OCI-LY3 (cell line): ENCODE results near the gene C1QTNF12.

Experiments
- H2AFZ ChIP-seq: fragments of 200-600, 300-600 bp; shearing (Covaris generic); 2 replicates; pipeline ENCODE4 v1.6.0; 2014; ENCODE audit warnings: antibody characterized with exemption, low read depth, low read length
- H3K27ac ChIP-seq: fragments of 200-600, 300-600 bp; sonication (generic); 2 replicates; pipeline ENCODE4 v1.5.1; 2014; ENCODE audit warnings: mild to moderate bottlenecking, low read length, moderate library complexity, mixed read lengths
- H3K27me3 ChIP-seq: fragments of 200-600, 300-600 bp; sonication (generic); 2 replicates; pipeline ENCODE4 v1.6.1; 2014; ENCODE audit warnings: low read depth, low read length, mixed read lengths
- H3K36me3 ChIP-seq: fragments of 200-600, 300-600 bp; sonication (generic); replicated peaks from 2 replicates; pipeline ENCODE3; 2014; ENCODE audit warnings: low read depth, low read length, mixed read lengths
- H3K4me1 ChIP-seq: fragments of 300-600, 200-600 bp; sonication (generic); 2 replicates; pipeline ENCODE4 v1.6.1; 2014; ENCODE audit warnings: low read length, mixed read lengths
- H3K4me2 ChIP-seq: fragments of 200-600, 300-600 bp; sonication (generic); 2 replicates; pipeline ENCODE4 v1.6.1; 2014; ENCODE audit warnings: low read length, mixed read lengths
- H3K4me3 ChIP-seq: fragments of 300-600, 200-600 bp; sonication (generic); 2 replicates; pipeline ENCODE4 v1.5.1; 2014; ENCODE audit warnings: antibody characterized with exemption, mild to moderate bottlenecking, low read length, moderate library complexity
- H3K79me2 ChIP-seq: fragments of 300-600, 200-600 bp; shearing (Covaris generic); 2 replicates; pipeline ENCODE4 v1.6.1; 2014; ENCODE audit warnings: mild to moderate bottlenecking, low read length, mixed read lengths
- H3K9ac ChIP-seq: fragments of 300-600, 200-600 bp; shearing (Covaris generic); 2 replicates; pipeline ENCODE4 v1.6.0; 2014; ENCODE audit warnings: mild to moderate bottlenecking, low read length, moderate library complexity
- H3K9me3 ChIP-seq: fragments of 200-600, 300-600 bp; shearing (Covaris generic); 2 replicates; pipeline ENCODE4 v1.6.1; 2014; ENCODE audit warnings: low read length, mixed read lengths; ENCODE audit not compliant: insufficient read depth
- H4K20me1 ChIP-seq: fragments of 200-600, 300-600 bp; sonication (generic); 2 replicates; pipeline ENCODE4 v1.6.1; 2016; ENCODE audit warnings: low read length, mixed read lengths; ENCODE audit not compliant: insufficient read depth
- CTCF ChIP-seq: fragments of 200-600, 300-600 bp; sonication (generic); IDR thresholded peaks from 2 replicates; pipeline ENCODE4 v1.5.1; 2014; ENCODE audit warnings: antibody characterized with exemption, low read length, low read depth
- EZH2phosphoT487 ChIP-seq: fragments of 200-600 bp; shearing (Covaris generic); IDR thresholded peaks from 2 replicates; pipeline ENCODE4 v1.6.1; 2018; ENCODE audit warnings: antibody characterized with exemption, mixed run types, low read depth

The C1QTNF12 gene

GRCh38 chr1:1206376-1206965 is 40.1 kb downstream of the C1QTNF12 start, which contains the start of gene TNFRSF18:
TSS of gene TNFRSF18 (minus strand) at chr1:1206592. CDS start at chr1:1206571, 21 bp downstream.
- Histone ChIP-seq H3K4me2 (peak within 1 kb of the TSS; percentile 92), H3K36me3 (no peaks in the 10 kb centered on the region)
- no peak for TF ChIP-seq EZH2phosphoT487
- TF ChIP-seq CTCF = no peak

GRCh38 chr1:1205769-1206375 is 40.6 kb downstream of the C1QTNF12 start:
- no peaks in the 10 kb centered on the region for H3K9me3 ChIP-seq
- no peak overlapping the region; the same call in 1 of the 2 replicates for H2AFZ ChIP-seq
- H3K4me3 ChIP-seq = peak overlapping the region; percentile 68
- no peaks in the 10 kb centered on the region for H3K79me2 ChIP-seq
- H3K27me3 ChIP-seq = peaks cover 25% of the 10 kb centered on the region
- H3K36me3 ChIP-seq = no peaks in the 10 kb centered on the region
- peak overlapping the region; percentile 22; the same call in 1 of the 2 replicates for H3K9ac ChIP-seq
- H3K4me2 ChIP-seq = peak overlapping the region; percentile 92
- no peaks in the 10 kb centered on the region for H4K20me1 ChIP-seq
- no peak for TF ChIP-seq EZH2phosphoT487
- peak; percentile 13; the same call in 1 of the 2 replicates for TF ChIP-seq CTCF
- H3K27ac ChIP-seq = no peak overlapping the region
- peaks cover 12% of the 10 kb centered on the region for H3K4me1 ChIP-seq

More at GRCh38 chr1:1206376-1206965, 40.1 kb downstream of the C1QTNF12 start, which contains the start of gene TNFRSF18:
- H3K4me1 ChIP-seq = peaks cover 12% of the 10 kb centered on the region
- H2AFZ ChIP-seq = no peak within 1 kb of the TSS; the same call in 1 of the 2 replicates
- peaks cover 25% of the 10 kb centered on the region for H3K27me3 ChIP-seq
- peak within 1 kb of the TSS; percentile 68 for H3K4me3 ChIP-seq
- H3K9me3 ChIP-seq = no peaks in the 10 kb centered on the region
- no peaks in the 10 kb centered on the region for H4K20me1 ChIP-seq
- H3K79me2 ChIP-seq = no peaks in the 10 kb centered on the region
- peak within 1 kb of the TSS; percentile 22; the same call in 1 of the 2 replicates for H3K9ac ChIP-seq
- no peak within 1 kb of the TSS for H3K27ac ChIP-seq

GRCh38 chr1:1204998-1205768 is 41.3 kb downstream of the C1QTNF12 start:
- H3K27ac ChIP-seq = no peak overlapping the region
- peaks cover 32% of the 10 kb centered on the region for H3K27me3 ChIP-seq
- H3K4me3 ChIP-seq = peak overlapping the region; percentile 68; the same call in 1 of the 2 replicates
- H3K79me2 ChIP-seq = no peaks in the 10 kb centered on the region
- H3K9me3 ChIP-seq = no peaks in the 10 kb centered on the region
- H4K20me1 ChIP-seq = no peaks in the 10 kb centered on the region
- H3K4me2 ChIP-seq = no peak overlapping the region
- no peak for TF ChIP-seq EZH2phosphoT487
- H2AFZ ChIP-seq = no peak overlapping the region
- H3K9ac ChIP-seq = no peak overlapping the region
- no peaks in the 10 kb centered on the region for H3K36me3 ChIP-seq
- peaks cover 12% of the 10 kb centered on the region for H3K4me1 ChIP-seq

- Histone ChIP-seq H3K4me2 (no peak overlapping the region), H3K36me3 (no peaks in the 10 kb centered on the region), H2AFZ (no peak overlapping the region), H3K9me3 (no peaks in the 10 kb centered on the region), H4K20me1 (no peaks in the 10 kb centered on the region), H3K4me3 (no peak overlapping the region), H3K27me3 (peaks cover 33% of the 10 kb centered on the region), H3K4me1 (peaks cover 12% of the 10 kb centered on the region), H3K79me2 (no peaks in the 10 kb centered on the region), H3K27ac (no peak overlapping the region), H3K9ac (no peak overlapping the region)
- TF ChIP-seq EZH2phosphoT487 (no peak), CTCF (no peak)
Measured at GRCh38 chr1:1204425-1204920, 42.0 kb downstream of the C1QTNF12 start.
